Activated T-cell treated with anti-CD3 and anti-CD28 coated beads for 1 hour (primary cell): ENCODE measurements around the gene ITPKB.
"Not testable (repeated sequence)": the region's sequence is repeated elsewhere in the genome, so short reads cannot be mapped to it uniquely, and the experiment has no call there.

Experiments
- DNase-seq: peaks from one replicate; pipeline ENCODE4 v3.0.0-alpha.2; 2020; ENCODE audit warnings: low read depth

ITPKB gene

DNA sequence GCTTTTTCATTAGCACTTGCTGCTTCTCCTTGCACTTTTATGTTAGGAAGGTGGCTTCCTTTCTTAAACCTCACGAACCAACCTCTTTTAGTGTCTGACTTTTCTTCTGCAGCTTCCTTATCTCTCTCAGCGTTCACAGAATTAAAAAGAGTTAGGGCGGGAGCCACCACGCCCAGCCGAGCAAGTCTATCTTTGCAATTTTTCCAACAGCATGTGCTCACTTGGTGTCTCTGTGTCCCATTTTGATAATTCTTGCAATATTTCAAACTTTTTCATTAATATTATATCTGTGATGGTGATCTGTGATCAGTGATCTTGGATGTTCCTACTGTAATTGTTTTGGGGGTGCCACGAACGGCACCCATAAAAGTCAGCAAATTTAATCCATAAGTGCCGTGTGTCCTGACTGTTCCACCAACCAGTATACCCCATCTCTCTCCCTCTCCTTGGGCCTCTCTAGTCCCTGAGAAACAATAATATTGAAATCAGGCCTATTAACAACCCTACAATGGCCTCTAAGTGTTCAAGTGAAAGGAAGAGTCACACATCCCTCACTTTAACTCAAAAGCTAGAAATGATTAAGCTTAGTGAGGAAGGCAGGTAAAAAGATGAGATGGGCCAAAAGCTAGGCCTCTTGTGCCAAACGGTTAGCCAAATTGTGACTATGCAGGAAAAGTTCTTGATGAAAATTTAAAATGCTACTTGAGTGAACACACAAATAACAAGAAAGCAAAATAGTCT, 15.9 kb upstream of the ITPKB start:
- DNase-seq = no peak

DNA sequence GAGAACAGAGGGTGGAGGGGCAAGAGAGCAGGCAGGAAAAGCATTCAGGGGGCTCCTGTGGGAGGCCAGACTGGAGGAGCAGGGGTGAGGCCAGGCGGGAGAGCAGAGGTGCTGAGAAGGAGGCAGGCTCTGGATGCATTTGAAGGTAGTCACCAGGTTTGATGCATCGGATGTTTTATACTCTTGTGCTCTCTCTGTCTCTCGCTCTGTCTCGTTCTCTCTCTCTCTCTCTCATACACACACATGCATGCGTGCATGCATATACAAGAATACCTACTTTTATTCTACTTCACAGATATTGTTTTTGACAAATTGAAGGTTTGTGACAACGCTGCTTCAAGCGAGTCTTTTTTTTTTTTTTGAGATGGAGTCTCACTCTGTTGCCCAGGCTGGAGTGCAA, 15.0 kb upstream of the ITPKB start:
- DNase-seq = no peak

DNA sequence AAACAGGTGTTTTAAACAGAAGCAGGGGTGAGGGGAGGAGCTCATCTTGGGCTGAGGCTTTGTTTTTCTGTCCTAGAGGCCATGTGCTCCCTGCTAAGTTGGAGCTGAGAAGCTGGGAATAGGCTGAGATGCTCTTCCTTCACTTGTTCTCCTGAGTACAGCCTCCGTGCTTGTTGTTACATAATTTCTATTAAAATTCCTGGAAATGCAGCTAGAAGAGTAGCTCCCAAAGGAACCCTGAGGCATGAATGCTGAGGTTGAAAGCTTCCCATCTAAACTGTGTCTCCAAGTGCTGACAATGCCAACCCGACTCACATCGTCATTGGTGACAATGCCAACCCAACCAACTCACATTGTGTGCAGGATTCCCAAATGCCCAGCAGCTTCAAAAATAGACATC, 12.6 kb upstream of the ITPKB start:
- DNase-seq = no peak

DNA sequence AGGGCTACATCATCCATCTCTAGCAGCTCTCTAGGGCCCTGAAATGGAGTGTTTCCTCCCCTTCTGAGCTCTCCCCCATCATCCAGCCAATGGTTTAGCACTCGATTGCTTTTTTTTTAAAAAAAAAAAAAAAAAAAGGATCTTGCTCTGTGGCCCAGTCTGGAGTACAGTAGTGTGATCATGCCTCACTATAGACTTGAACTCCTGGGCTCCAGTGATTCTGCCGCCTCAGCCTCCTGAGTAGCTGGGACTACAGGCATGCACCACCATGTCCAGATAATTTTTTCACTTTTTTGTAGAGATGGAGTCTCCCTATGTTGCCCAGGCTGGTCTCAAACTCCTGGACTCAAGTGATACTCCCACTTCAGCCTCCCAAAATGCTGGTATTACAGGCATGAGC, 12.1 kb upstream of the ITPKB start:
- DNase-seq = no peak

DNA sequence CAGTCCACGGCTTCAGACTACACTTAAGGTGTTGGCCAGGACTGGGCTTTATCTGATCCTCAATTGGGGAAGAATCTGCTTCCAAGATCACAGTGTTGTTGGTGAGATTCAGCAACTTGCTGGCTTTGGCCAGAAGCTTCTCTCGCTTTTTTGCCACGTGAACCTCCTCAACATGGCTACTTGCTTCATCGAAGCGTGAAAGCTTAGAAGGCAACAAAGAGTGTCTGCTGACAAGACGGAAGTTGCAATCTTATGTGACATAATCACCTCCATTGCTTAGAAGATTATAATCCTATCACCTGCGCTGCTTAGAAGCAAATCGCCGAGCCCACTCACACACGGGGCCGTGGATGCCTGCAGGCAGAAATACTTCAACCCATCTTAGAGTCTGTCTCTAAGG, 10.4 kb upstream of the ITPKB start:
- no peak for DNase-seq

DNA sequence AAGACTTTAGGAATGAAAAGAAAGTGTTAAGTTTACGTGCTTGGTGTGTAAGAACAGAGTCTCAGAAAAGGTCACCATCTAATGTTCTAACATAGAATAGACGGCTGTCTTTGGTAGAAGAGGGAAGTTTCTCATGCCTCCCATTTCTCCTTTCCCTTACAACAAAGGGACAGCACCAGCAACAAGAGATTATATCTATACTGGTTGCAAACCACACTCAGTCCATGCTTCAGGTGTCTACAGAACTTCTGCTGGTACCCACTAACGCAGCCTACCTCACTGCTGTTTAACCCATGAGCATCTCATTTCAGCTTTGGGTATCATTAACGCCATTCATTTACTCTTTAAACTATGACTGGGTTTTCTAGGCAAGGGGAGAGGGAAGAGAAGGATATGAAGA, 9.2 kb upstream of the ITPKB start:
- DNase-seq = no peak

DNA sequence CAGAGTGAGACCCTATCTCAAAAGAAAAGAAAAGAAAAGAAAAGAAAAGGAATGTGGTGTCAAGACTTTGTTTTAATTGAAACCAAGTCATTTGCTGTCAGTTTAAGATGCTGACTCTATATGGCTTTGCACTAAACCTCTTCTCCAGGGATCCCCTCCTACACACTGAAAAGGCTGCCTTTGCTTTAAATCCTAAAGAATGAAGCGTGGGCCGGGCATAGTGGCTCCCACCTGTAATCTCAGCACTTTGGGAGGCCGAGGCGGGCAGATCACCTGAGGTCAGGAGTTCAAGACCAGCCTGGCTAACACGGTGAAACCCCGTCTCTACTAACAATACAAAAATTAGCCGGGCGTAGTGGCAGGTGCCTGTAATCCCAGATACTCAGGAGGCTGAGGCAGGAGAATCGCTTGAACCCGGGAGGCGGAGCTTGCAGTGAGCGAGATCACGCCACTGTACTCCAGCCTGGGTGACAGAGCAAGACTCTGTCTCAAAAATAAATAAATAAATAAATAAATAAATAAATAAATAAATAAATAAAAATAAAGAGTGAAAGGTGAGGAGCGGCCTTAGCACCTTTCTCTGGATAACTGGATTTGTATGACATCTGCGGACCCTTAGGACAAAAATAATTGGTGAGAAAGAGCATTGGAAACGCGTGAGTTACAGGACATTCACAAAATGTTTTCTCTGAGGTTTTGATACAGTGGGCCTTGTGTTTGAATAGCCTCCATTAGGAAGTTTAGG, 8.6 kb upstream of the ITPKB start:
- DNase-seq = not testable (repeated sequence)

DNA sequence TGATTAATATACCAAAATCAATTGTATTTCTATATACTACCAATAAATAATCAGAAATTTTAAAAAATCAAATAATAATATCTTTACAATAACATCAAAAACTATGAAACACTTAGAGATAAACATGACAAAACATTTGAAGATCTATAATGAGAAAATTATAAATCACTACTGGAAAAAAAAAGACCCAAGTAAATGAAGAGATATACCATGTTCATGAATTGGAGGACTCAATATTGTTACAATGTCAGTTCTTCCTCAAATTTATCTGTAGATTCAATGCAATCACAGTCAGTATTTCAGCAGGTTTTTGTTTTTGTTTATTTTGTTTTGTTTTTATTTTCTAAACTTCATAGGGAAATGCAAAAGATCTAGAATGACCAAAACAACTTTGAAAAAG, 4.2 kb upstream of the ITPKB start:
- DNase-seq = no peak

DNA sequence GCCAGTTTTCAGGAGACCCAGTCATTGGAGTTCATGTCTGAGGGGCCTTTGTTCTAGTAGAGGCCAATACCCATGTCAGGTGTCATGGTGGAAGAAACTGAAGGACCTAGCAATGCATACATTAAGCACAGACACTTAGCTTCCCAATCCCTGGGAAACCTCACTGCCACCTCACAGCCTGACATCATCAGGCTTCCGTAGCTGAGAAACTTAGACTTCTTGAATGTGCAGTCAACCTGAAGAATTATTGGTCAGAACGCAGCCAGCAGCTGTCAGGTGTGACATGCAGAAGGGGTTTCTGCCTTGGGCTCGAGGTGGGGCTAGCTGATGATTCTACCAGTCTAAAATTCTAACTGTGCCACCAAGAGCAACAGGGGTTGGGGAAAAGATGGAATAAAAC, 1.9 kb upstream of the ITPKB start:
- no peak for DNase-seq

DNA sequence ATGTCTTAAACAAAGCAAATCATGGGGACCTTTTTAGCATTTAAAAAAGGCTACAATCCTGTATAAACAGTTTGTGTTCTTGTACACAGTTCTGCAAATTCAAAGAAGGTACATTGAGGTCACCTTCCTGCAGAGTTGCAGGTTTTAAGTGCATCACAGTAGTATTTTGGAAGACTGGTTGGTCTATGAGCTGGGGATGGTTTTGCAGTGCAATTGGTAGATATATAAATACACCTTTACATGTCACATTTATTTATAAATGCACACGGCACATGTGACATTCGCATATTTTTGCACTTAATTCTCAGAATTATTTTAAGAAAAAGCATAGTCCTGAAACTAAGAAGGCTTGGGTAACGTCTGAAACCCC, 599 bp upstream of the ITPKB start:
- no peak for DNase-seq

DNA sequence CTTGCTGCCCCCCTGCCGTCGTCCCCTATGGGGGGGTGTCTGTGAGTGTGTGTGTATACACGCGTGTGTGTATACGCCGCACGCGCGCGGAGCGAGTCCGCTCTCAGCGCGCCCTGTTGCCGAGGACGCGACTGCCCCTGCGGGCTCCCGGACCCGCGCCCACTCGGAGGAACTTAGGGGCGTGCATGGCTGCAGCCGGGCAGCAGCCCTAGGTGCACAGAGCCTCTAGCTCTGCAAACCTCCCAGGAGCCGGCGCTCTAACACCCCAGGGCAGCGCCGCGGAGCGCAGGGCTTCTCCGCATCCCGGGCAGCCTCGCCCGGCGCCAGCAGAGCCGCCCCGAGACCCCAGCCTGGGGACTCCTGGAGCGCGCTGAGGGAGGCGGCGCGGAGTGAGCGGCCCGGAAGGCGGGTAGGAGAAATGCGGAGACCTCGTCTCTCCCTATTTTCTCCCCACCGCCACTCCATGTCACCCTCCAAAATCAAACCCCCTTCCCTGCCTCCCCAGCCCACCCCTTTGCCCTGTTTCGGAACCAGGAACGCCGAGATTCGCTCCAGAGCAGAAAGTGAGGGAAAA, 574 bp downstream of the ITPKB start:
- peak; percentile 22 for DNase-seq

DNA sequence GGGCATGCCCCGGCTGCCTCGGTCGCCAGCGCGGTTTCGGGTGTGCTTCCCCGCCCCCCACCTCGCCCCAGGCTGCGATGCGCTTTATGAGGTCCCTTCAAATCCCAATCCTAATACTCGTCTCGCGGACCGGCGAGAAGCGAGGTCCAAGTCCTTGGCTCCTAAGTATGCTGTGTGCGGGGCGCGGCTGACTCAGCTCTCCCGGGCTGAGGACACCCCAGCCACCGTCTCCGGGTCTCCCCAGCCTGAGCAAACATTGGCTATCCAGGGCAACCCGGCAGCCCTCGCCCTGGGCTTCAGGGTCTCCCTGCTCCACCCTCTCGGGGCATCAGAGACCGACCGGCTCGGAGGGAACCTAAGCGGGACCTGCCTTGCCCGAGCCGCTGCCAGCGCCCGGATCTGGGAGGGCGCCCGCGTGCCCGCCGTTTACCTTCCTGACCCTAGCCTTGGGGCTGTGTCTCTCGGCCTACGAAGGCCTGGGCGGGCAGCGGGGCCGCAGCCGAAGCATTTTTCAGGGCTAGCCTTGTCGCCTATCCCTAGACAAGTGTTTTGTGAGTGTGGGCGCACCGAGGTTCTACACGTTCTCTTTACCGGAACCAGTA, 1.2 kb downstream of the ITPKB start:
- DNase-seq = peak; percentile 38

DNA sequence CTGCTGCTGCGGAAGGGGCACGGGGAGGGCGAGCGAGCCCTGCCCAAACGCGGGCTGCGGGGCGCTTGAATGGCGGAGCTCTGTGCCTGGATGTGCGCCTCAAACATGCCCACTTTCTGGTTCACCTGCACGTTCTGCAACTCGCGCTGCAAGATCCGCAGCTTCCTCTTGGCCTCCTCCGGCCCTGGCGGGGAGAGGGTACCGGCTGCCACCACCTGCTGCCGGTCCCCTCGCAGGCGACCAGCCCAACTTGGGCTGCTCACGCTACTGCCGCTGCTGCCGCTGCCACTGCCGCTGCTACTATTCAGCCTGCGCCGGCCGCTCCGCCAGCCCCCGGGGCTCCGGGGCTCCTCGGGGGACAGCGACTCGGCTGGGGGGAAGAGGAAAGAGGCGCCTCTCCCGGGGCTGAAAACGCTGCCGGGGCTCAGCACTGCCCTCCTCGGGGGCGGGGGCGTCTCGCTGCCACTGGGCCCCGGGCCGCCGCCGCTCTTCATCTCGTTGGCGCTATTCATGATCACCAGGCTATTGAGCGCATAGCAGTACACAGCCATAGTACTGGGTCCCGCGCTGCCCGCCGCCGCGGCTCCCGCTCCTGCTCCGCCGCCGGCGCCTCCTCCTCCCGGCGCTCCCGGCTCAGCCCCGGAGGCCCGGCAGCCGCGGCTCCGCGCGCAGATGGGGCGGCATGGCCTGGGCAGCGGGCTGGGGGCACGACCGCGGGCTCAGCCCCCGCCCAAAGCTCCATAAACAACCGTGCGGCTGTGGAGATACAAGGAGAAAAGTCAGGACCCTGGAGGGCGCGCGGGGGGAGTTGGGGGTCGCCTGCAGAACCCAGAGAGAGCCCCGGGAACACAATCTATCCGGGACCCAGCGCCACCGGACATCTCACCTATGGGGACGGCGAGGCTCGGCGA, 1.9 kb downstream of the ITPKB start:
- DNase-seq = peak; percentile 40

DNA sequence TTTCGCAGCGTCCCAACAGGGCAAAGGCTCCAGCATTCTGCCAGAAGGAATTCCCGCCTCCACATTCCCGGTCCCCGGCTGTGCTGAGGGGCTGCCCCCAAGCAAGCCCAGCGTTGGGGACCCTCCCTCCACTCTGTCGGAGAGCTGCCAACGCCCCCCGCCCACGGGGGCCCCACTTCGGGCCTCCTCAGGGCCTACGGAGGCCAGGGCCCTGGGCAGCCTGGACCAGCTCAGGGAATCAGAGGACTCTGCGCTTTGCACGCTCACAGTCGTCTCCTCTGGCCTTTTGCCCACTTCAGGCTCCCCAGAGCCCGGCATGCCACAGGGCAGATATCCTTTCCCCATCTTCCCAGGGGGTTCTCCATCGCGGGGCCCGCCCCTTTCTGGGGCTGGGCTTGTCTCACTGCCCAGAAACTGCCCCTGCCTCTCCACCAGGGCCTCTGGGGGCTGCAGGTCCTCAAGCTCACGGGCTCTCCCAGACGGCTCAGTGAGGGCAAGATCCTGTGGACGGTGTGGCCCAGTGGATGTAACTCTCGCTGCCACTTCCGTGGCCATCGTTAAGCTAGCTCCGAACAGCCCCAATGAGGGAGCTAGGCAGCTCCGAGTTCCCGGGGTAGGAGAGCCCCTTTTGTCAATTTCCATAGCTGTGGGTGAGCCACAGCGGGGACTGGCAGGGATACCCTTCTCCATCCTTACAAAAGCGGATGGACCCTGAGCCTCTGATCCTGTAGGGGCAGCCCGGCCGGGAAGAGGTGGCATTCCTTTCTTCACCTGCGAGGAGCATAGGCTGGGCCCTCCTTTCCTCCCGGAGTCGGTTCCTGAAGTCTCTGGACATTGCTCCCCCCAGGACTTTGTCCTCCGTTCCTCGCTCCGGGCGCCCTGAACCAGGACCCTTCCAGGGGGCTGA, 2.8 kb downstream of the ITPKB start:
- DNase-seq = no peak

DNA sequence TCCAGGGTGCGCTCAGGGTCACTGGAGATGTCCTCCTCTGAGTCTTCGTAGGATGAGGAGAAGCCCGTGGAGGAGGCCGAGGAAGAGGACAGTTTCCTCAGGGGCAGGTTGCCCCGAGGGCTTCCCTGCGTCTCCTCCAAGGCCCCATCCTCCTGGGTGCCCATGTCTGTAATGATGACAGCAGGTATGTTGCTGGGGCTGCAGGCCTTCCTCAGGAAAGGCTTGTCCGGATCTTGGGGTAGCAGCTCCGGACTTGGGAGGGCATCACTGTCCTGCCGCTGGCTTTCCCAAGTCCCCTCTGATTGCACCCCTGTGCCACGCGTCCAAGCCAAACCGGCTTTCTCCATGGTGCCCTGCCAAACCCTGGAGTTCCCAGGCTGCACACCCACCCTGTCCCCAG, 3.5 kb downstream of the ITPKB start:
- DNase-seq = no peak

DNA sequence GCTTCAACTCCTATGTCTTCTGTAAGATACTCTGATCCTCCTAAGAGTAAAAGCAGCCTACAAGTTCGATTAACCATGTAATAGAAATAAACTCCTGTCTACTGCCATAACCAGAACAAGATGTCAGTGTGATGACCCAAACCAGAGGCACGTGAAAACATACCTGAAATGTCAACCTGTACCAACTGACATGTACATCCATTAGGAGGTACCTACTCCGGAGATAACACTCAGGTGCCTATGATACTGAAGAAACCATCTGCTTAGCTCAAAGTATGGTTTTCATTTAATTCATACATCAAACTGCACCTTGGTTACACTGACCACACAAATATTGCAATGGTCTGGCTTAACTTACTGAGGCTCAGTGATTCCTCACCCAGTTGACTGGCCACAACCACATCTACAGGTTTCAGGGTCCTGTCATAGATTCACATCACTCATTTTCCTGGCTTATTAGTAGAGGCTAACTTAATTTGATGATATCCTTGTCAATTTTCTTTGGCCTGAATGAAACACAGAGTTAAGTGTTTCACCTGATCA, 4.4 kb downstream of the ITPKB start:
- DNase-seq = no peak

DNA sequence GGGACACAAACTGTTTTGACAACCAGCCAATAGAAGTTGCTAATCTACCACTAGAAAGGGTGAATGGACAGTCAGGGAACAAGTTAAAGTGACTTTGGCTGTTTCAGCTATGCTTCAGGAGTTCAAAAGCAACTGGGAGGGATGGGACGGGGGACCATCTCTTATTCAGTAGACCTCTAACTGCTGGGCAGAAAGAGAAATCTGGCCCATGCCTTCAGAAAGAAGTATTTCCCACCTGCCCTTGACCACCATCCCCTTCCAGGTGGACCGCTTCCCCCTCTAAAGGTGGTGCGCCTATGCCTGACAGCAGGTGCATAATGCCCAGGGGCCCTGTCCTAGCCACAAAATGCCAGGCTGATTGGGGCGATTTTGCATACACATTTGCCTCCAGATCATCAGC, 5.2 kb downstream of the ITPKB start:
- no peak for DNase-seq

DNA sequence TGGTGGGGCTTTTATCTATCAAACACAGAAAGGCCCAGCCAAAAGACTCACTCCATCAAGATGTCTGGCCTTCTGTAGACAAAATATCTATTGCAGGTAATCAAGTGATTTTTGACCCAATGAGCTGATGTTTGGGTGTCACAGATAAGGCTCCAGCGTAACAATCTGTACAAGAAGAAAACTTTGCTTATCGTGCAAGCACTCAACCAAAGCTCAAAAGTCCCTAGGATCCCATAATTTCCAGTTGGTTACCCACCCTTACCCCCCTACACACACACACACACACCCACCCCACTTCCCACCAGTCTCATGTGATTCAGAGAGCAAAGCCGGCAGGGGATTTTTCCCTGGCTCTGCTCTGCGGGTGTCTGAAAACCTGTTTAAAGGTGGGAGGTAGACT, 5.8 kb downstream of the ITPKB start:
- peak; percentile 24 for DNase-seq

DNA sequence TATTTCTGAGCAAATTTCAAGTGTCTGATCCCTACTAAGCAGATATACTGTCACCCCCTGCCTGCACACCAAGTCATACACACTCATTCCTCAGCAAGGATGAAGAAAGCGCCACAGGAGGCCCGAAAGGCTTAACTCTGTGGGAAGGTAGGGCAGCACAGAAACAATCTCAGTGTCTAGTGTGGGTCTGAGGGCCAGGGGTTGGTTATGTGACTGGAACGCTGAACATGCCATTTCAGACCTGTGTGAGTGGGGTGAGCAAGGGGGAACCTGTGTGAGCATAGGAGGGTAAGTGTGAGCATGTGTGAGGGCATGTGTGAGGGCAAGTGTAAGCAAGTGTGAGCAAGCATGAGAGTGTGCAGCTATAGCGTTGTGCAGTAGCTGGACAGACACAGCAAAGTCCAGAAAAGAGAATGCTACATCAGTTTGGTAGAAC, 6.2 kb downstream of the ITPKB start:
- DNase-seq = no peak

DNA sequence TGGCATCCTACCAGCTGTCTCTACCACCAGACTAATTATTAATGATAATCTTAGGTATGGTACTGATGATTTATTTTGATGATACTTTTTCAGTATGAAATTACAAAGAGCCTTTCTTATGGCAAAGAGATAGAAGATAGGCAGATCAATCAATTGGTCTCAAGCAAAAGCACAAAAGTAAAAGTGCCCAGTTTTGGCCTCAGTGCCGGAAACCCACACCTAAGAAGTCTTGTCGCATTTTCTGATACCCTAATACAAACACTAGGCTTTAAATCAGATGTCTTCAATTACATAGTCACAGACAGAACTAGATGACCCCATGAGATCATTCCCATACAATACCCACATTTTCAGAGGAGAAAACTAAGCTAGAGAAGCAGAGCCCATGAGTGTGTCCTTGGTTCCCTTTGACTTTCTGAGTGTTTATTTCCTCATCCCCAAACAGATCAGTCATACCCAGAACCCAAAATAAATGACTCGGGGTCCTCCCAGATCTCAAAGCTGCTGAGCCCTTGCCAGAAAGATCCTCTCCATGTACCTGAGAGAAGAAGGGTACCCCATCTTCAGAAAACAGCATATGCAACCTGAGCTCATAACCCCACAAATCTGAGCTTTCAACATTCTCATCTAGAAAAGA, 7.7 kb downstream of the ITPKB start:
- no peak for DNase-seq
